ENCODE measurements around the gene GNL1. TPM values are rescaled to one million over a fixed set of nuclear protein-coding genes. Genes with fewer than 3 reads are reported as not detected.
A peak's percentile ranks its signal among the peaks of the same experiment; 100 is the strongest.

GNL1 gene
- total RNA-seq, 1 experiment from 2014 or later: 78.4 TPM

DNA sequence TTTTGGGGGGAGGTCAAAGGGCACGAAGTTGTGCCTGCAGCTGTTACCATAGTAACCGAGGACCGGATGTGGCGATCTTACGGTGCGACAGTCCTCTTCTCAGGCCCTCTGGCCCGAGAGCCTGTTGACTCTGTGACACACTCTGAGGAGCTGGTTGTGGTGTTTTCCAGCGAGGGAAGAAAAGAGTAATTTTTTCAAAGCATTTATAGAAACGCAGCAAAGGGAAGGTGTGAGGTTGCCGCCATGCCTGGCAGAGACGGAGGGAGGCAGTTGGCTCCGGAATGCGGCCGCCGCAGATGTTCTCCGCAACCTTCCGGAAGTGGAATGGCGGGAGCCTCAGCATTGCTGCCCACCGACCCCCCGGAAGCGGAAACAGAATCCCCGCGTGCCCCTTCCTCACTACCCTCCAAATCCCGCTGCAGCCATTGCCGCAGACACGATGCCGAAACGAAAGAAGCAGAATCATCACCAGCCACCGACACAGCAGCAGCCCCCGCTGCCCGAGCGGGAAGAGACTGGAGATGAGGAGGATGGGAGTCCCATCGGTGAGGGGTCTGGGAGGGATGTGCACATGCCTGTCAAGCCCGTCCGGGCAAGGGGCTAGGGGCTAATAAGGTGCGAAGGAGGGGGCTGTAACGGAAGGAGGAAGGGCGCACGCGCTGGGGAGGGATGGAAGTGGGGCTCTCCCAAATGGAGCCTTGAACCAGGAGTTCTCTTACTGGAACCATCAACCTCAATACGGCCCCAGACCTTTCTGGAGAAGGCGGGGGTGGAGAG is 805 bp upstream of the GNL1 start, which contains the start of gene PRR3:
Gene PRR3, plus strand, starts transcription at position 390 of the 777 bp plus-strand sequence. Its CDS starts 50 bp downstream, at position 440.
- Histone ChIP-seq H3K4me3 (ENCODE audit: insufficient read depth, low read depth, low read length) (peak within 1 kb of the TSS; percentile 75), H3K36me3 (replicated peaks; ENCODE audit: control insufficient read depth, insufficient read depth, low read length) (peaks cover 22% of the 10 kb centered on the region), H3K27me3 (ENCODE audit: control insufficient read depth, insufficient read depth, low read length) (no peaks in the 10 kb centered on the region)
- peak; percentile 90 for DNase-seq

DNA sequence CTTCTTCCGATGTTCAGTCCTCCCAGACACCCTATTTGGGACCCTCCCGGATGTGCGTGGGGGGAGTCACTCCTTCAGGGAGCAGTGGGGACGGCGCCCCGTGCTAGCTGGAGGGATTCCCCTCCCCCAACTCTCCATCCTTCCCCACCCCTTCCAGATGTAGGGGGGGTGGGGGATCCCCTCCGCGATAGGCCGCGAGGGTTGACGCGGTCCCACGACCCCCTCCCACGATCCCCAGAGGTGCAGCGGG is 548 bp downstream of the GNL1 start:
- H3K27me3 ChIP-seq (ENCODE audit: control insufficient read depth, insufficient read depth, low read length): no peaks in the 10 kb centered on the region
- peak overlapping the region; percentile 75 for H3K4me3 ChIP-seq (ENCODE audit: insufficient read depth, low read depth, low read length)

DNA sequence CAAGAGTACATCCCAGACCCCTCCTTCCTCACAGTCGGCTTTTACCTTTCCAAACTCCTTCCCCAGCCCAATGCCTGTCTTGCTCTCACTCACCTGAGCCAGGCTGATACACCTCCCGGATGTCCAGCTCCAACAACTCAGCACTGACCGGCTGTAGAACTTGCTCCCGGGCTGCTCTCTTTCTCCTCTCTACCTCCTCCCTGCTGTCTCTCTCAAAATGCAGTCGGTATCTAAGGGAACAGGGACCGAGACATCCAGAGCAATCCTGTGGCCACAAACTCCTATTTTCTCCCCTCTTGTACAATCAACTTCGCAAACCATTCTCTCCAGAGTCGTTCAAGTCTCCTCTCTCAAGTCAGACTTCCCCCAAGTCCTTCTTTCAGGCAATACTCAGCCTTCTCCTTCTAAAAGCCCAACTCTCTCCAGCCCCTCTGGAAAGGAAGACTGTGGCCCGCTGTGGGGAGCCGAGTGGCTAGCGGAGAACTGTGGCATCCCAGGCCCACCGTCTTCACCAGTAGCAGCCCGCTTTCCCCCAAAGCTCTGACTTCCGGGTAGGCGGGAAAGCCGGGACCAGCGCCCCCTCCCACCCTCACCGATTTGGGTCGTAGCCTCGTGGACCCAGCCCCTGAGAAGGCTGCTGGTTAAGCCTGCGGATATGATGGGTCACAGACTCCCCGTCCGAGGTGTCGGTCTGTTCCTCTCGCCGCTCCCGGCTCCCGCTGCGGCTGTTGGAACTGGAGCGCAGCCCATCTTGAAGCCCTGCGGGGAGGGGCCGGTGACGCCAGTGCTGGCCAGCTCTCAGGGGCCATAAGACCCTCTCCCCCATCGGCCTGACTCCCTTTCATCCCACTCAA is 1.1 kb downstream of the GNL1 start:
- Histone ChIP-seq H3K27me3 (ENCODE audit: control insufficient read depth, insufficient read depth, low read length) (no peaks in the 10 kb centered on the region), H3K4me3 (ENCODE audit: insufficient read depth, low read depth, low read length) (peak overlapping the region; percentile 75), H3K36me3 (replicated peaks; ENCODE audit: control insufficient read depth, insufficient read depth, low read length) (peaks cover 29% of the 10 kb centered on the region)
- DNase-seq: peak; percentile 82

More for the DNA sequence above, 548 bp downstream of the GNL1 start:
- DNase-seq: no peak
- H3K36me3 ChIP-seq (replicated peaks; ENCODE audit: control insufficient read depth, insufficient read depth, low read length): peaks cover 26% of the 10 kb centered on the region

DNA sequence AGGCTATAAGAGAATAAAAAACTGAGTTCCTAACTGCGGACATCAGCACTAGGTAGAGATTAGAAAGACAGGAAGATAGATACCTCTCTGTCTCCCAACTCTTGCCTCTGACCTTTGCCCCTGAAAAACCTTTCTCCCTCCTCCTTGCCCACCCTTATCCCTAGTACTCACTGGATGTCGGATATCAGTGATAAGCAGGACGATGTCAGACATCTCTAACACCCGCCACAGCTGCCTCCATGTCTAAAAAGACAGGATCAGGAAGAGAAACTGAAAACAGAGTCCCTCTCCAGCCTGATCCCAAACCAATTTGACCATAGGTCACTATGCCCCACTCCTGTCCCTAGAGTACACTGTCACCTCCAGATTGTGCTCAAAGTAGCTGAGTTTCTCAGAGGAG is 1.9 kb downstream of the GNL1 start:
- Histone ChIP-seq H3K4me3 (ENCODE audit: insufficient read depth, low read depth, low read length) (no peak overlapping the region), H3K27me3 (ENCODE audit: control insufficient read depth, insufficient read depth, low read length) (no peaks in the 10 kb centered on the region), H3K36me3 (replicated peaks; ENCODE audit: control insufficient read depth, insufficient read depth, low read length) (peaks cover 30% of the 10 kb centered on the region)
- no peak for DNase-seq

GRCh38 chr6:30548375-30548774 is 7.9 kb downstream of the GNL1 start:
- H3K4me3 ChIP-seq (ENCODE audit: insufficient read depth, low read depth, low read length): no peak overlapping the region
- no peaks in the 10 kb centered on the region for H3K27me3 ChIP-seq (ENCODE audit: control insufficient read depth, insufficient read depth, low read length)
- H3K36me3 ChIP-seq (replicated peaks; ENCODE audit: control insufficient read depth, insufficient read depth, low read length): peaks cover 29% of the 10 kb centered on the region
- DNase-seq: no peak

DNA sequence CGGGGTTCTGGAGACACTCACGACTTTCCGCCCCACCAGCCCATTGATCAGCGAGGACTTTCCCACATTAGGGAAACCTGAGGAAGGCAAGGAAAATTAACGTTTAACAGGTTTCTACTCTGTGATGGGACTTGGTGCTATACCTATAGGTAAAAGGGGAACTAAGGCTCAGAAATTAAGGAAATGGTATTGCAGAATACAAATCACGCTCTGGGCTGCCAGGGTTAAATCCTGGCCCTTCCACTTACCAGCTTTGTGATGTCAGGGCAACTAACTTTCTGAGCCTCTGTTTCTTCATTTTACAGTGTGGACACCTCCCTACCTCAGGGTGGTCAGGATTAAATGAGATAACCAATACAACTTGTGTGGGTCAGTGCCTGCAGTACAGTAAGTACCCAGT is 8.8 kb downstream of the GNL1 start:
- peaks cover 21% of the 10 kb centered on the region for H3K36me3 ChIP-seq (replicated peaks; ENCODE audit: control insufficient read depth, insufficient read depth, low read length)
- no peaks in the 10 kb centered on the region for H3K27me3 ChIP-seq (ENCODE audit: control insufficient read depth, insufficient read depth, low read length)
- no peak for DNase-seq
- no peak overlapping the region for H3K4me3 ChIP-seq (ENCODE audit: insufficient read depth, low read depth, low read length)

- Histone ChIP-seq H3K27me3 (ENCODE audit: control insufficient read depth, insufficient read depth, low read length) (no peaks in the 10 kb centered on the region), H3K4me3 (ENCODE audit: insufficient read depth, low read depth, low read length) (no peak overlapping the region), H3K36me3 (replicated peaks; ENCODE audit: control insufficient read depth, insufficient read depth, low read length) (peaks cover 8% of the 10 kb centered on the region)
- peak; percentile 66 for DNase-seq
Measured at GRCh38 chr6:30544666-30545272, 11.5 kb downstream of the GNL1 start.

GRCh38 chr6:30543821-30544220 is 12.5 kb downstream of the GNL1 start:
- no peaks in the 10 kb centered on the region for H3K27me3 ChIP-seq (ENCODE audit: control insufficient read depth, insufficient read depth, low read length)
- peaks cover 7% of the 10 kb centered on the region for H3K36me3 ChIP-seq (replicated peaks; ENCODE audit: control insufficient read depth, insufficient read depth, low read length)
- no peak overlapping the region for H3K4me3 ChIP-seq (ENCODE audit: insufficient read depth, low read depth, low read length)
- peak; percentile 3 for DNase-seq

DNA sequence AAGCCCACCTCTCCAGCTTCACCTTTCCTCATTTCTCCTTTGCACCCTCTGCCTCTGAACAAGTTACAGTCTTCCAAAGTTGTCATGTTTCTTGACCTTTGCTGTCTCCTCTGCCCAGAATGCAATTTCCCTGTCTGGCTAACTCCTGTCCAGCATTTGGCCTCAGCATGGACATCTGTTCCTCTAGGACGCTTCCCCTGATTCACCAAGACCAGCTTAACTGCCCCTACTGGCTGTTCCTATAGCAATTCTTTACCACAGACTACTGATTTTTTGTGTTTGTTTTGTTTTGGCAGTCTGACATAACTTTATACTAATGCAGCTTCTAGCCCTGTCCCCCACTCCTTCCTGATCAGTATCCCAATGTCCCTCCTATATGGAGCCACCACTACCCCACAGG is 13.4 kb downstream of the GNL1 start:
- no peak for DNase-seq
- Histone ChIP-seq H3K36me3 (replicated peaks; ENCODE audit: control insufficient read depth, insufficient read depth, low read length) (peaks cover 5% of the 10 kb centered on the region), H3K27me3 (ENCODE audit: control insufficient read depth, insufficient read depth, low read length) (no peaks in the 10 kb centered on the region), H3K4me3 (ENCODE audit: insufficient read depth, low read depth, low read length) (no peak overlapping the region)

DNA sequence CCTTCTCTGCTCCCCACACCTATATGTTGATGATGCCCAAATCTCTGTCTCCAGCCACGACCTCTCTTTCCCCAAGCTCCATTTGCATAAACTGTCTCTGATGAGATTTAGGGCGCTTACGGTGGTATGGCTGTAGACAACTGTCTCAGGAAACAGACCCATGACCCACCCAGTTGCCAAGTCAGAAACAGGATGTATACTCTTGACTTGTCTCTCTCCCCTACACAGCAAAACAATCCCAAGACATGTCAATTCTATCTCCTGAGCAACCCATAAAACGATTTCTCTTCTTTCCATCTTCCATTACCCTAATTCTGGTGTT is 13.9 kb downstream of the GNL1 start:
- DNase-seq: no peak
- no peak overlapping the region for H3K4me3 ChIP-seq (ENCODE audit: insufficient read depth, low read depth, low read length)
- H3K36me3 ChIP-seq (replicated peaks; ENCODE audit: control insufficient read depth, insufficient read depth, low read length): peaks cover 5% of the 10 kb centered on the region
- no peaks in the 10 kb centered on the region for H3K27me3 ChIP-seq (ENCODE audit: control insufficient read depth, insufficient read depth, low read length)

- no peaks in the 10 kb centered on the region for H3K27me3 ChIP-seq (ENCODE audit: control insufficient read depth, insufficient read depth, low read length)
- DNase-seq: peak; percentile 78
- H3K4me3 ChIP-seq (ENCODE audit: insufficient read depth, low read depth, low read length): peak overlapping the region; percentile 22; the same call in 1 of the 2 replicates
- H3K36me3 ChIP-seq (replicated peaks; ENCODE audit: control insufficient read depth, insufficient read depth, low read length): peaks cover 1% of the 10 kb centered on the region; the same call in 1 of the 2 replicates
Measured at GRCh38 chr6:30541515-30542403, 14.5 kb downstream of the GNL1 start.

- Histone ChIP-seq H3K4me3 (ENCODE audit: insufficient read depth, low read depth, low read length) (no peak overlapping the region), H3K27me3 (ENCODE audit: control insufficient read depth, insufficient read depth, low read length) (no peaks in the 10 kb centered on the region), H3K36me3 (replicated peaks; ENCODE audit: control insufficient read depth, insufficient read depth, low read length) (no peaks in the 10 kb centered on the region)
- no peak for DNase-seq
Measured at GRCh38 chr6:30537931-30538330, 18.4 kb downstream of the GNL1 start.

DNA sequence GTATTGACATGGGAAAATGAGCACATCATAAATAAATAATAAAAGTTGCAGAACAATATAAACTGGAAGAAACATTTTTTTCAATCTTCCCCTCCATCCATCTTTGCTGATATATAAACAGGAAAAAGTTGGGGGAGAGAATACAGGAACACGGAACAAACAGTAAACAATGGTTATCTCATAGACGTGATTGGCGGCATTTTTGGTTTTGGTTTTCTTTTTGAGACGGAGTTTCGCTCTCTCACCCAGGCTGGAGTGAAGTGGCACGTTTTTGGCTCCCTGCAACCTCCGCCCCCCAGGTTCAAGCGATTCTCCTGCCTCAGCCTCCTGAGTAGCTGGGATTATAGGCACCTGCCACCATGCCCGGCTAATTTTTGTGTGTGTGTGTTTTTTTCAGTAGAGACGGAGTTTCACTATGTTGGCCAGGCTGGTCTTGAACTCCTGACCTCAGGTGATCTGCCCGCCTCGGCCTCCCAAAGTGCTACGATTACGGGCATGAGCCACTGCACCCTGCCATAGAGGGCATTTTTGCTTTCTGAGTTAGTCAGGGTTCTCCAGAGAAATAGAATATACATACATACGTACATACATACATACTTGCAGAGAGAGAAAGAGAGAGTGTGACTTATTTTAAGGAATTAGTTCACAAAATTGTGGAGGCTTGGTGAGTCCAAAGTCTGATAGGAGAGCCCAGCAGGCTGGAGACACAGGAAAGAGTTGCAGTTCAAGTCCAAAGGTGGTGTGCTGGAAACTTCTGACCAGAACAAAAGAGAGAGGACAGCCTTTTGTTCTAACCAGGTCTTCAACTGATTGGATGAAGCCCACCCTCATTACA is 22.6 kb downstream of the GNL1 start:
- H3K27me3 ChIP-seq (ENCODE audit: control insufficient read depth, insufficient read depth, low read length): no peaks in the 10 kb centered on the region
- H3K4me3 ChIP-seq (ENCODE audit: insufficient read depth, low read depth, low read length): no peak overlapping the region
- H3K36me3 ChIP-seq (replicated peaks; ENCODE audit: control insufficient read depth, insufficient read depth, low read length): no peaks in the 10 kb centered on the region
- DNase-seq: no peak
